NB4 (cell line): ENCODE results near the gene FLRT1.

ENCODE experiments used
- TF ChIP-seq, protein P1 (sequence below): IDR thresholded peaks from one replicate; pipeline ENCODE4 v1.5.1; 2012; ENCODE audit warnings: low read depth, low read length
- TF ChIP-seq, protein P2 (sequence below): IDR thresholded peaks from 2 replicates; pipeline ENCODE4 v1.6.1; 2011; ENCODE audit warnings: low read depth, low read length

DNA sequence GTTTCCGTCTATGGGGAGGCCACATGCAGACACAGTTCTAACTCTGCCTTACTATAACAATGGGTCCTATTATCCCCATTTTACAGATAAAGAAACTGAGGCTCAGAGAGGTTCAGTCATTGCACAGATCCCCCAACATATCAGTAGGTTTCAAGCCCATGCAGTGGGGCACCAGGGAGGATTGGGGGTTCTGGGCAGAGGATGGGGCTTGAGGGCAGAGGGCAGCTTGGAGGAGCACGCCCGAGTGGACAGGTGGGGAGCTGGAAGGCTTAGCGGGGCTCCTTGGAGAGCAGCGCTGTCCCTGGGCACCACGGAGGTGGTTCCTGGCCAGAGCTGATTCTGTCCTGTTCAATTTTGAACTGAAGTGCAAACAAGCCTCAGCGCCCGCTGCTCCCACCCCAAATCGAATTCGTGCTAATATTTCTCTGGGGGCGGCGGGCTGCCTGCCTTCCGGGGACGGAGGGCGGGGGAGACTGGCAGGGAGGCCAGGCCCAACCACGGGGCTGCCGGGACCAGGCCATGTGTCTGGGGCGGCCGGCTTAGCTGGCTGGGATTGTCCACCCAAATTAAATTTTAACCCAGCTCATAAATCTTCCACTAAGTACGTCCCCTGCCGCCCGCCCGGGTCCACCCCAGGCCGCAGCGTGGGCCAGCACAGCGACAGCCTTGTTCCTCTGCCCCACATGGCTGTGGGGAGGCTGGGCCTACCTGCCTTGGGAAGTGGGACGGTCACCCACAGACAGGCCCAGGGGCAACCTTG lies 49.4 kb downstream of the FLRT1 start:
- TF ChIP-seq, protein P1, sequence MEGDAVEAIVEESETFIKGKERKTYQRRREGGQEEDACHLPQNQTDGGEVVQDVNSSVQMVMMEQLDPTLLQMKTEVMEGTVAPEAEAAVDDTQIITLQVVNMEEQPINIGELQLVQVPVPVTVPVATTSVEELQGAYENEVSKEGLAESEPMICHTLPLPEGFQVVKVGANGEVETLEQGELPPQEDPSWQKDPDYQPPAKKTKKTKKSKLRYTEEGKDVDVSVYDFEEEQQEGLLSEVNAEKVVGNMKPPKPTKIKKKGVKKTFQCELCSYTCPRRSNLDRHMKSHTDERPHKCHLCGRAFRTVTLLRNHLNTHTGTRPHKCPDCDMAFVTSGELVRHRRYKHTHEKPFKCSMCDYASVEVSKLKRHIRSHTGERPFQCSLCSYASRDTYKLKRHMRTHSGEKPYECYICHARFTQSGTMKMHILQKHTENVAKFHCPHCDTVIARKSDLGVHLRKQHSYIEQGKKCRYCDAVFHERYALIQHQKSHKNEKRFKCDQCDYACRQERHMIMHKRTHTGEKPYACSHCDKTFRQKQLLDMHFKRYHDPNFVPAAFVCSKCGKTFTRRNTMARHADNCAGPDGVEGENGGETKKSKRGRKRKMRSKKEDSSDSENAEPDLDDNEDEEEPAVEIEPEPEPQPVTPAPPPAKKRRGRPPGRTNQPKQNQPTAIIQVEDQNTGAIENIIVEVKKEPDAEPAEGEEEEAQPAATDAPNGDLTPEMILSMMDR, result no peak
- TF ChIP-seq, protein P2, sequence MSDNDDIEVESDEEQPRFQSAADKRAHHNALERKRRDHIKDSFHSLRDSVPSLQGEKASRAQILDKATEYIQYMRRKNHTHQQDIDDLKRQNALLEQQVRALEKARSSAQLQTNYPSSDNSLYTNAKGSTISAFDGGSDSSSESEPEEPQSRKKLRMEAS, result no peak
